Left lung (tissue), 10 donors: ENCODE data around the gene TSPAN9. TPM values are rescaled to one million over a fixed set of nuclear protein-coding genes. Genes with fewer than 3 reads are reported as not detected.

ENCODE experiments used
- ATAC-seq: fragments of 200-7000 bp; cut with Tn5 transposase; one replicate; pipeline ENCODE4 v1.9.1; 2020; ENCODE audit warnings: moderate library complexity
- DNase-seq, 4 donors: peaks; one replicate each; pipeline ENCODE4 v3.0.0-alpha.2; 2013 to 2020
- H3K27ac ChIP-seq, 2 donors: fragments of 200-600 bp; sonication (generic) in 1 of 2; one replicate each; pipeline versions ENCODE4 v1.5.0 to v1.8.0; 2020 to 2021
- H3K27me3 ChIP-seq, 2 donors: fragments of 200-600 bp; sonication (generic) in 1 of 2; one replicate each; pipeline versions ENCODE4 v1.5.0 to v1.8.0; 2020 to 2021
- H3K36me3 ChIP-seq, 2 donors: fragments of 200-600 bp; sonication (generic) in 1 of 2; one replicate each; pipeline versions ENCODE4 v1.5.0 to v1.8.0; 2020 to 2021
- H3K4me1 ChIP-seq, 2 donors: fragments of 200-600 bp; one replicate each; pipeline ENCODE4 v1.8.0; 2021
- H3K4me3 ChIP-seq, 2 donors: fragments of 200-600 bp; sonication (generic) in 1 of 2; one replicate each; pipeline versions ENCODE4 v1.5.0 to v1.8.0; 2020 to 2021; ENCODE audit warnings: mild to moderate bottlenecking in 1 of 2
- H3K9me3 ChIP-seq, 2 donors: fragments of 200-600 bp; sonication (generic) in 1 of 2; one replicate each; pipeline versions ENCODE4 v1.5.0 to v1.8.0; 2020 to 2021
- CTCF ChIP-seq, 2 donors: fragments of 200-600 bp; sonication (generic) in 1 of 2; IDR thresholded peaks; one replicate each; pipeline versions ENCODE4 v1.5.0 to v1.8.0; 2021; ENCODE audit warnings: antibody characterized with exemption in 2 of 2
- intact Hi-C, 2 donors: fragments of 100-400 bp; cut with DNase I; formaldehyde crosslinking; loops; one replicate each; pipeline versions ENCODE4 v1.11.2 to v1.14.2; 2022
- polyA plus RNA-seq, 6 donors: library from polyadenylated mRNA; unstranded; fragments of 120-200 nt; gene quantifications; one replicate each; pipeline ENCODE4 v1.2.1, GENCODE V29; 2013; ENCODE audit not compliant: insufficient read length in 6 of 6
- total RNA-seq, 2 donors: library from RNA; stranded (reverse); fragmentation: NEBNext Ultra II Directional; extraction: Animal tissue kit (Norgen Biotek cat#: 25700); gene quantifications; one replicate each; pipeline ENCODE4 v1.2.1, GENCODE V29; 2021
- donor health status: DM: no; HTN: yes; CAD: no.
- donor health status: DM: no; HTN: no; CAD: no.

TSPAN9 gene
- total and polyA plus RNA-seq, 8 donors, result 35.6 to 98.6 (median 81.3) TPM

- no peaks in the 10 kb centered on the region for H3K36me3 ChIP-seq
- TF ChIP-seq CTCF (IDR thresholded peaks at IDR 0.05), result no peak
- H3K4me1 ChIP-seq, result peaks cover 6 to 11% of the 10 kb centered on the region in 2 donors
- H3K27me3 ChIP-seq, result peaks cover 0 to 42% of the 10 kb centered on the region in 2 donors
- no peak overlapping the region for H3K27ac ChIP-seq
- H3K4me3 ChIP-seq, result no peak overlapping the region
- intact Hi-C loops, result loop anchor here in 1 of 2 donors (10.0 kb wide), 1 partner anchor 500 kb away; no protein-coding TSS in a partner anchor
- ATAC-seq, result no peak
- no peak for DNase-seq
- H3K9me3 ChIP-seq, result no peaks in the 10 kb centered on the region
Measured at GRCh38 chr12:3304436-3305165, 227.4 kb downstream of the TSPAN9 start.

- peaks cover 0 to 49% of the 10 kb centered on the region in 2 donors for H3K27me3 ChIP-seq
- H3K27ac ChIP-seq, result no peak overlapping the region
- no peaks in the 10 kb centered on the region for H3K36me3 ChIP-seq
- no peak overlapping the region for H3K4me3 ChIP-seq
- TF ChIP-seq CTCF (IDR thresholded peaks at IDR 0.05), result no peak
- H3K4me1 ChIP-seq, result peaks cover under 1 to 3% of the 10 kb centered on the region in 2 donors
- no peak for DNase-seq
- no peaks in the 10 kb centered on the region for H3K9me3 ChIP-seq
- ATAC-seq, result no peak
- intact Hi-C loops, result loop anchor here in 1 of 2 donors (10.0 kb wide), 1 partner anchor 499 kb away; no protein-coding TSS in a partner anchor
Measured at GRCh38 chr12:3305464-3305863, 228.3 kb downstream of the TSPAN9 start.

GRCh38 chr12:3305904-3306619 is 228.9 kb downstream of the TSPAN9 start:
- H3K4me1 ChIP-seq, result no peaks in the 10 kb centered on the region
- ATAC-seq (no peak), DNase-seq (no peak)
- no peaks in the 10 kb centered on the region for H3K36me3 ChIP-seq
- intact Hi-C loops, result loop anchor here in 1 of 2 donors (10.0 kb wide), 1 partner anchor 499 kb away; no protein-coding TSS in a partner anchor
- no peaks in the 10 kb centered on the region for H3K9me3 ChIP-seq
- no peak overlapping the region for H3K27ac ChIP-seq
- no peak for TF ChIP-seq CTCF (IDR thresholded peaks at IDR 0.05)
- H3K4me3 ChIP-seq, result no peak overlapping the region
- H3K27me3 ChIP-seq, result peaks cover 0 to 49% of the 10 kb centered on the region in 2 donors

GRCh38 chr12:3307389-3307788 is 230.2 kb downstream of the TSPAN9 start:
- Histone ChIP-seq H3K27me3 (peaks cover 0 to 49% of the 10 kb centered on the region in 2 donors), H3K9me3 (no peaks in the 10 kb centered on the region), H3K27ac (no peak overlapping the region), H3K4me1 (no peaks in the 10 kb centered on the region), H3K36me3 (no peaks in the 10 kb centered on the region), H3K4me3 (no peak overlapping the region)
- ATAC-seq (no peak), DNase-seq (peak in 2 of 4 donors; percentile 31 to 39)
- TF ChIP-seq CTCF (IDR thresholded peaks at IDR 0.05), result no peak
- intact Hi-C loops, result loop anchor here in 1 of 2 donors (10.0 kb wide), 1 partner anchor 497 kb away; no protein-coding TSS in a partner anchor

GRCh38 chr12:3308063-3308462 is 230.9 kb downstream of the TSPAN9 start:
- H3K36me3 ChIP-seq, result no peaks in the 10 kb centered on the region
- H3K27me3 ChIP-seq, result peaks cover 0 to 49% of the 10 kb centered on the region in 2 donors
- H3K4me3 ChIP-seq, result no peak overlapping the region
- H3K27ac ChIP-seq, result no peak overlapping the region
- H3K4me1 ChIP-seq, result no peaks in the 10 kb centered on the region
- ATAC-seq, result no peak
- intact Hi-C loops, result loop anchor here in 1 of 2 donors (10.0 kb wide), 1 partner anchor 497 kb away; no protein-coding TSS in a partner anchor
- DNase-seq, result no peak
- no peaks in the 10 kb centered on the region for H3K9me3 ChIP-seq
- TF ChIP-seq CTCF (IDR thresholded peaks at IDR 0.05), result no peak
